Hepatocyte (in vitro differentiated cells): ENCODE results near the gene KMT2E. TPM values are rescaled to one million over a fixed set of nuclear protein-coding genes. Genes with fewer than 3 reads are reported as not detected.

Experiments
- DNase-seq: peaks from one replicate; pipeline ENCODE4 v3.0.0-alpha.2; 2016; ENCODE audit warnings: low spot score
- H2AFZ ChIP-seq: fragments of 200-600 bp; sonication (generic); 2 replicates; pipeline ENCODE4 v1.6.0; 2016; ENCODE audit warnings: antibody characterized with exemption, mild to moderate bottlenecking
- H3K27ac ChIP-seq: fragments of 200-600 bp; sonication (generic); 2 replicates; pipeline ENCODE4 v1.5.1; 2016; ENCODE audit warnings: mild to moderate bottlenecking
- H3K27me3 ChIP-seq: fragments of 200-600 bp; sonication (generic); 2 replicates; pipeline ENCODE4 v1.6.1; 2016
- H3K36me3 ChIP-seq: fragments of 200-600 bp; sonication (generic); replicated peaks from 2 replicates; pipeline ENCODE4 v1.5.1; 2016; ENCODE audit warnings: low read depth; ENCODE audit not compliant: insufficient read depth
- H3K4me1 ChIP-seq: fragments of 200-600 bp; sonication (generic); 2 replicates; pipeline ENCODE4 v1.5.1; 2016; ENCODE audit warnings: mild to moderate bottlenecking, moderate library complexity; ENCODE audit not compliant: insufficient read depth
- H3K4me2 ChIP-seq: fragments of 200-600 bp; sonication (generic); 2 replicates; pipeline ENCODE4 v1.6.0; 2016
- H3K4me3 ChIP-seq: fragments of 200-600 bp; sonication (generic); 2 replicates; pipeline ENCODE4 v1.5.1; 2016; ENCODE audit warnings: mild to moderate bottlenecking
- H3K79me2 ChIP-seq: fragments of 200-600 bp; sonication (generic); 2 replicates; pipeline ENCODE4 v1.6.0; 2017; ENCODE audit warnings: mild to moderate bottlenecking
- H3K9me2 ChIP-seq: fragments of 200-600 bp; sonication (generic); replicated peaks from 2 replicates; pipeline ENCODE4 v1.6.0; 2017; ENCODE audit warnings: mild to moderate bottlenecking; ENCODE audit not compliant: insufficient read depth
- H3K9me3 ChIP-seq: fragments of 200-600 bp; sonication (generic); 2 replicates; pipeline ENCODE4 v1.5.1; 2016; ENCODE audit warnings: low read depth, mild to moderate bottlenecking
- H4K20me1 ChIP-seq: fragments of 200-600 bp; sonication (generic); 2 replicates; pipeline ENCODE4 v1.6.0; 2016; ENCODE audit warnings: mild to moderate bottlenecking; ENCODE audit not compliant: insufficient read depth, poor library complexity, severe bottlenecking
- EZH2 ChIP-seq: fragments of 200-600 bp; sonication (generic); IDR thresholded peaks from 2 replicates; pipeline ENCODE4 v1.6.1; 2016; ENCODE audit warnings: antibody characterized with exemption, mild to moderate bottlenecking, borderline replicate concordance
- EZH2phosphoT487 ChIP-seq: fragments of 200-600 bp; sonication (generic); IDR thresholded peaks from one replicate; pipeline ENCODE4 v1.6.1; 2018; ENCODE audit warnings: antibody characterized with exemption, mild to moderate bottlenecking, low read depth, moderate library complexity; ENCODE audit not compliant: unreplicated experiment, severe bottlenecking
- WGBS: methylation state at CpG from one replicate; pipeline ENCODE4 v1.1.6; 2016; ENCODE audit warnings: low lambda C conversion rate; ENCODE audit errors: missing lambda C conversion rate; 5-methylcytosine and 5-hydroxymethylcytosine counted together
- polyA plus RNA-seq: library from polyadenylated mRNA; unstranded; fragments of >200 nt; fragmentation: Nextera tagmentation; extraction: Ambion mirVana; gene quantifications from 2 replicates; pipeline ENCODE4 v1.2.1, GENCODE V29; 2016
- total RNA-seq: library from RNA; depleted of rRNA; stranded (reverse); fragments of >200 nt; gene quantifications from 2 replicates; pipeline ENCODE4 v1.2.3, GENCODE V29; 2014
- TF ChIP-seq, protein P1 (sequence below): fragments of 200-600 bp; sonication (generic); IDR thresholded peaks from 2 replicates; pipeline ENCODE4 v1.5.1; 2016; ENCODE audit warnings: antibody characterized with exemption, mild to moderate bottlenecking; ENCODE audit not compliant: poor library complexity

The KMT2E gene
- total and polyA plus RNA-seq, 2 experiments from 2014 or later = 69.7 to 70.8 TPM

DNA sequence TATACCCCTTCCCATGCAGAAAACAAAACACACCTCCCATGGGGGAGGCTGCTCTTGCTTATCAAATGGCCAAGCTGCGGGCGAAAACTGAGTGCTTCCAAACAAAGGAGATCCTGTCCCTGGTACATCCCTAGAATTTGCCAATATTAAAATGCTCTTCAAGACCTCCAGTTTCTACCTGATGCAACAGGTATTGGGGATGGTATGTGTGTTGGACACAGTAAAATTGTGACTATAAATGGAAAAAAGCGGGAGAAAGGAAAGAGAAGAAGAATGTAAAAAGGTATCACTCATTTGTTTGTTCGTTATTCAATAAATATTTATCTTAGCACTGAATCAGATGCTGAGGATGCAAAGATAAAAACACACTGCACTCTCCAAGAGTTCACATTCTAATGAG lies 123.9 kb downstream of the KMT2E start:
- TF ChIP-seq EZH2 (no peak), EZH2phosphoT487 (no peak)
- TF ChIP-seq, protein P1, sequence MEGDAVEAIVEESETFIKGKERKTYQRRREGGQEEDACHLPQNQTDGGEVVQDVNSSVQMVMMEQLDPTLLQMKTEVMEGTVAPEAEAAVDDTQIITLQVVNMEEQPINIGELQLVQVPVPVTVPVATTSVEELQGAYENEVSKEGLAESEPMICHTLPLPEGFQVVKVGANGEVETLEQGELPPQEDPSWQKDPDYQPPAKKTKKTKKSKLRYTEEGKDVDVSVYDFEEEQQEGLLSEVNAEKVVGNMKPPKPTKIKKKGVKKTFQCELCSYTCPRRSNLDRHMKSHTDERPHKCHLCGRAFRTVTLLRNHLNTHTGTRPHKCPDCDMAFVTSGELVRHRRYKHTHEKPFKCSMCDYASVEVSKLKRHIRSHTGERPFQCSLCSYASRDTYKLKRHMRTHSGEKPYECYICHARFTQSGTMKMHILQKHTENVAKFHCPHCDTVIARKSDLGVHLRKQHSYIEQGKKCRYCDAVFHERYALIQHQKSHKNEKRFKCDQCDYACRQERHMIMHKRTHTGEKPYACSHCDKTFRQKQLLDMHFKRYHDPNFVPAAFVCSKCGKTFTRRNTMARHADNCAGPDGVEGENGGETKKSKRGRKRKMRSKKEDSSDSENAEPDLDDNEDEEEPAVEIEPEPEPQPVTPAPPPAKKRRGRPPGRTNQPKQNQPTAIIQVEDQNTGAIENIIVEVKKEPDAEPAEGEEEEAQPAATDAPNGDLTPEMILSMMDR = no peak
- Histone ChIP-seq H3K9me2 (no peaks in the 10 kb centered on the region), H3K36me3 (no peaks in the 10 kb centered on the region), H3K4me1 (no peaks in the 10 kb centered on the region), H4K20me1 (no peaks in the 10 kb centered on the region), H2AFZ (no peak overlapping the region), H3K27ac (no peak overlapping the region), H3K4me3 (no peak overlapping the region), H3K79me2 (no peaks in the 10 kb centered on the region), H3K9me3 (no peaks in the 10 kb centered on the region), H3K27me3 (no peaks in the 10 kb centered on the region), H3K4me2 (no peak overlapping the region)
- no peak for DNase-seq
- WGBS = 93% methylated on average over 4 of the region's 4 CpGs

DNA sequence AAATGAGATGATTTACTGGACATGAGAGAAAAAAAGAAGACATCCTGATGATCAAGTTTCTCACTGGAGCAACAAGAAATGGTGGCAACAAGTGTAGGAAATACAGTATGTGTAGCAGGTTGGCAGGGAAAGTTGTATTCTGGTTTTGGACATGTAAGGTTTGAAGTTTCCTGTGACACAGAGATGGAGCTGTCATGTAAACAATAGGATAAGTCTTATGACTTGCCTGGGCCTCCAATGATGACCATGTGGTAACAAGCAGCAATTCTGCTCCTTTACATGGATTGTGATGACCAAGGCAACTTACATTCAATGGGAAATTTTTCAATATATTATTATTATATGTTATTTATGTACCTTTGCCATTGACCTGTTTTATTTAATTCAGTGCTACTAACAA lies 125.4 kb downstream of the KMT2E start:
- Histone ChIP-seq H3K4me1 (no peaks in the 10 kb centered on the region), H3K27me3 (no peaks in the 10 kb centered on the region), H2AFZ (no peak overlapping the region), H3K36me3 (no peaks in the 10 kb centered on the region), H3K4me3 (no peak overlapping the region), H3K79me2 (no peaks in the 10 kb centered on the region), H3K9me3 (no peaks in the 10 kb centered on the region), H3K9me2 (no peaks in the 10 kb centered on the region), H4K20me1 (no peaks in the 10 kb centered on the region), H3K27ac (no peak overlapping the region), H3K4me2 (no peak overlapping the region)
- no peak for TF ChIP-seq EZH2phosphoT487
- TF ChIP-seq, protein P1 = no peak
- TF ChIP-seq EZH2 = no peak
- DNase-seq = no peak

DNA sequence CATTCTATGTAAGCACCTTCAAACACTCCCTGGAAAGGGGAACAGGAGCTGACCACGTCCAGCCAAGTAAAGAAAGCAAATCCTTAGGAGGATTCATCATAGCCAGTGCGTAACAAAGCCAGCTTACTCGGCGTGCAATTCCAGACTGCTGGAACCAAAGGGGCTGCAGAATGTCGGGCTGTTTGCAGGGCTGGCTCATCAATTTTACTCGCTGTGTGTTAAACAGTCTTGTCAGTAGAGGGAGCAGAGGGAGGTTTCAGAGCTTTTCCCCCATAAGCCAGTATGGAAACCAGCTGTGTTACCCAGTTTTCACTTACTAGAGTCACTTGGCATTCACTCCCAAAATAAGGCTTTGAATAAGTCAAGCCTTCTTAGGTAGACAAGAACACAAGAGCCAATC lies 127.1 kb downstream of the KMT2E start:
- Histone ChIP-seq H3K4me2 (no peak overlapping the region), H2AFZ (no peak overlapping the region), H3K27ac (no peak overlapping the region), H3K4me1 (no peaks in the 10 kb centered on the region), H3K9me2 (no peaks in the 10 kb centered on the region), H3K9me3 (no peaks in the 10 kb centered on the region), H3K4me3 (no peak overlapping the region), H3K36me3 (no peaks in the 10 kb centered on the region), H4K20me1 (no peaks in the 10 kb centered on the region), H3K27me3 (no peaks in the 10 kb centered on the region), H3K79me2 (no peaks in the 10 kb centered on the region)
- 53% methylated on average over 6 of the region's 6 CpGs for WGBS
- DNase-seq = peak; percentile 47
- TF ChIP-seq EZH2phosphoT487 = no peak
- TF ChIP-seq EZH2 = no peak
- TF ChIP-seq, protein P1 = peak; percentile 45

DNA sequence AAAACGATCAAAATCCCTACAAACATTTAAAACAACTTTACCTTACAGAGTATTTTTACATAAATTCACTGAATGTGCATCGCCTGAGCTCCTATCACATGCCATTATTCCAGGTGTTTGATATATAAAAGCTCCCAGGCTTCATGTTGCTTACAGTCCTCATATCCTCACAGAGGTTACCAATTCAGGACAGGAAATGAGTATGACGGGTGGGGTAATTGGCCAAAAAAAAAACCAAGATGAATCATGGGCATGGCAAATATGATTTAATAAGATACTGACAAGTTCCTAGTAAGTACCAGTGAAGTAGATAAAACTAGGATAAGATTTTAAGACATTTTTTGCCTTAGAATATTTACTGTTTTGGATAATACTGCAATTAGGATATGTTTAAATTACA lies 135.8 kb downstream of the KMT2E start:
- 94% methylated on average over 3 of the region's 3 CpGs for WGBS
- Histone ChIP-seq H3K4me1 (no peaks in the 10 kb centered on the region), H3K9me2 (no peaks in the 10 kb centered on the region), H2AFZ (no peak overlapping the region), H3K27ac (no peak overlapping the region), H4K20me1 (no peaks in the 10 kb centered on the region), H3K4me2 (no peak overlapping the region), H3K36me3 (no peaks in the 10 kb centered on the region), H3K4me3 (no peak overlapping the region), H3K79me2 (no peaks in the 10 kb centered on the region), H3K27me3 (no peaks in the 10 kb centered on the region), H3K9me3 (no peaks in the 10 kb centered on the region)
- DNase-seq = no peak
- TF ChIP-seq EZH2phosphoT487 (no peak), EZH2 (no peak)
- TF ChIP-seq, protein P1 = no peak
